GM19395 (cell line): ENCODE data around the gene NUDT1.

Experiments used
- ATAC-seq: cut with Tn5 transposase; IDR thresholded peaks from one replicate; pipeline ENCODE4 v1.9.1; 2021; ENCODE audit warnings: mild to moderate bottlenecking, moderate library complexity; ENCODE audit not compliant: unreplicated experiment

NUDT1 gene

GRCh38 chr7:2247141-2247995 is 5.3 kb downstream of the NUDT1 start:
- no peak for ATAC-seq

- peak; percentile 61 for ATAC-seq
These were observed 7.1 kb downstream of the NUDT1 start for GRCh38 chr7:2248984-2249694.

- ATAC-seq: no peak
These were observed 7.8 kb downstream of the NUDT1 start for GRCh38 chr7:2249744-2250323.

GRCh38 chr7:2251381-2251780 is 9.4 kb downstream of the NUDT1 start:
- no peak for ATAC-seq

- no peak for ATAC-seq
These were observed 10.1 kb downstream of the NUDT1 start for GRCh38 chr7:2251841-2252771.

- no peak for ATAC-seq
These were observed 11.0 kb downstream of the NUDT1 start for GRCh38 chr7:2253021-2253420.

- ATAC-seq: no peak
These were observed 11.7 kb downstream of the NUDT1 start for GRCh38 chr7:2253525-2254244.

GRCh38 chr7:2254429-2255144 is 12.6 kb downstream of the NUDT1 start:
- no peak for ATAC-seq

- no peak for ATAC-seq
These were observed 13.4 kb downstream of the NUDT1 start for GRCh38 chr7:2255145-2256139.

- no peak for ATAC-seq
These were observed 14.4 kb downstream of the NUDT1 start for GRCh38 chr7:2256306-2257045.

GRCh38 chr7:2257046-2257551 is 15.1 kb downstream of the NUDT1 start:
- no peak for ATAC-seq

- ATAC-seq: no peak
These were observed 15.6 kb downstream of the NUDT1 start for GRCh38 chr7:2257651-2258050.

- peak; percentile 66 for ATAC-seq
These were observed 16.8 kb downstream of the NUDT1 start for GRCh38 chr7:2258661-2259365.

GRCh38 chr7:2259480-2259879 is 17.5 kb downstream of the NUDT1 start:
- ATAC-seq: no peak

GRCh38 chr7:2260820-2261219 is 18.8 kb downstream of the NUDT1 start:
- no peak for ATAC-seq

- ATAC-seq: no peak
These were observed 19.6 kb downstream of the NUDT1 start for GRCh38 chr7:2261611-2262010.

GRCh38 chr7:2263176-2263575 is 21.1 kb downstream of the NUDT1 start:
- ATAC-seq: no peak
